HG03558 (cell line): ENCODE measurements around the gene KLF13.

Experiments used
- ATAC-seq: cut with Tn5 transposase; IDR thresholded peaks from one replicate; pipeline ENCODE4 v1.9.1; 2021; ENCODE audit warnings: moderate number of reproducible peaks; ENCODE audit not compliant: unreplicated experiment; ENCODE audit errors: extremely low read depth

KLF13 gene

DNA sequence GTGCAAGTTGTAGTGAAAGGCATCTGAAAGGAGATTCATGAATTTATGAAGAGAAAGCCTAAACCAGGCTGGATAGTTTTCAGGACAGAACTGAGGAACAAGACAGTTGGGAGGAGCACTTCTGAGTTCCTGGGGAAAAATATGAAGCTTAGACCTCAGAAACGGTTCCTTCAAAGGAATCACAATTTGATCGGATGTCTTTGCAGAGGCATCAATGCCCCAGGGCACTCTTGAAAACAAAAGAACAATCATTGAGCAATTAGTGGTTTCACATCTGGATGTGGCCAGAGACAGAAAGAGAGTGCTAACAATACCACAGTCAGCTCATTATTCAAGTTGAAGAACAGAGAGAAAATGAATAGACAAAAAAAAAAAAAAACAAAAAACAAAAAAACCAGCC lies 86.2 kb downstream of the KLF13 start:
- ATAC-seq, result no peak

DNA sequence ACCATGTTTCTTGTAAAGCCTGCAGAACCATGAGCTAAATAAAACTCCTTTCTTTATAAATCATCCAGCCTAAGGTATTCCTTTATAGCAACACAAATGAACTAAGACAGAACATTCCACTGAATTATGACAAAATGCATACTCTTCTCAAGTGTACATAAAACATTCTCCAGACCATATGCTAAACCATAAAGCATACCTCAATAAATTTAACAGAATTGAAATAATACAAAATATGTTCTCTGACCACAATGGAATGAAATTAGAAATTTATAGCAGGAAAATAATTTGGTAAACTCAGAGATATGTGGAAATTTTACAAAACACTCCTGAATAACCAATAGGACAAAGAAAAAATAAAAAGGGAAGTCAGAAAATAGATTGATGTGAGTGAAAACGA lies 88.6 kb downstream of the KLF13 start:
- ATAC-seq, result no peak

DNA sequence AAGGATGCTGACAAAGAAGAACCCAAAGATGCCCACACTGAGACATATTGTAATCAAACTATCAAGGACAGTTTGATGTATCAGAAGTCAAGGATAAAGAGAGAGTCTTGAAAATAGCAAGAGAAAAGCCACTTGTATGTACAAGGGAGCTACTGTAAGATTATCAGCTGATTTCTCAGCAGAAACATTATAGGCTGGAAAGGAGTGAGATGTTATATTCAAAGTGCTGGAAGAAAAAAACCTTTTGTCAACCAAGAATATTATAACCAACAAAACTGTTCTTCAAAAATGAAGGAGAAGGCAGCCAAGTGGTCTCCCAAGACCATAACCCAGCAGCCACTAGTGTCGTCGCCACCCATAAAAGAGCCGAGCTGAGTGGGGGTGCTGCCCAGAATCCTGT lies 93.2 kb downstream of the KLF13 start:
- ATAC-seq, result no peak

DNA sequence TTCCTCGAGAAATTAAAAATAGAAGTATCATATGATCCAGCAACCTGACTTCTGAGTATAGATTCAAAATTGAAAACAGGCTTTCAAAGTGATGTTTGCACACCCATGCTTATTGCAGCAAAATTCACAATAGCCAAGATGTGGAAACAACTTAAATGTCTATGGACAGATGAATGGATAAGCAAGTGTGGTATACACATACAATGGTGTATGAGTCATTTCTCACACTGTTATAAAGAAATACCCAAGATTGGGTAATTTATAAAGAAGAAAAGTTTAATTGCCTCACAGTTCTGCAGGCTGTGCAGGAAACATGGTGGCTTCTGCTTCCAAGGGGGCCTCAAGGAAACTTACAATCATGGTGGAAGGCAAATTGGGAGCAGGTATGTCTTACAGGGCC lies 100.8 kb downstream of the KLF13 start:
- ATAC-seq, result no peak
